HG02884 (cell line): ENCODE results near the gene ZNF106.
A peak's percentile ranks its signal among the peaks of the same experiment; 100 is the strongest.

Source experiments
- ATAC-seq: cut with Tn5 transposase; IDR thresholded peaks from one replicate; pipeline ENCODE4 v1.9.1; 2021; ENCODE audit warnings: mild to moderate bottlenecking, moderate library complexity; ENCODE audit not compliant: unreplicated experiment

Gene ZNF106

GRCh38 chr15:42490671-42491538 is at the start of gene ZNF106:
Gene ZNF106, minus strand, starts transcription at chr15:42491141. Its CDS starts 18,852 bp downstream, at chr15:42472289.
- ATAC-seq: no peak

GRCh38 chr15:42533246-42533645 is 42.3 kb upstream of the ZNF106 start:
- ATAC-seq: no peak

- ATAC-seq: no peak
Measured at GRCh38 chr15:42528970-42529369, 38.0 kb upstream of the ZNF106 start.

GRCh38 chr15:42523331-42523730 is 32.4 kb upstream of the ZNF106 start:
- ATAC-seq: no peak

GRCh38 chr15:42511007-42511391 is 20.1 kb upstream of the ZNF106 start:
- ATAC-seq: no peak

GRCh38 chr15:42510258-42511006 is 19.5 kb upstream of the ZNF106 start:
- no peak for ATAC-seq

- ATAC-seq: no peak
Measured at GRCh38 chr15:42508263-42508690, 17.3 kb upstream of the ZNF106 start.

- ATAC-seq: no peak
Measured at GRCh38 chr15:42507514-42507913, 16.6 kb upstream of the ZNF106 start.

- peak; percentile 11 for ATAC-seq
Measured at GRCh38 chr15:42504631-42505030, 13.7 kb upstream of the ZNF106 start.

GRCh38 chr15:42503825-42504224 is 12.9 kb upstream of the ZNF106 start:
- no peak for ATAC-seq

GRCh38 chr15:42502477-42502876 is 11.5 kb upstream of the ZNF106 start:
- ATAC-seq: no peak

GRCh38 chr15:42499858-42500609 is 9.1 kb upstream of the ZNF106 start:
- ATAC-seq: no peak

GRCh38 chr15:42498212-42499068 is 7.5 kb upstream of the ZNF106 start:
- ATAC-seq: no peak

GRCh38 chr15:42495361-42496212 is 4.6 kb upstream of the ZNF106 start, which contains the start of gene SNAP23:
Gene SNAP23, plus strand, starts transcription at chr15:42495634. Its CDS starts 16,213 bp downstream, at chr15:42511847.
- ATAC-seq: peak; percentile 73

- no peak for ATAC-seq
Measured at GRCh38 chr15:42494998-42495360, 4.0 kb upstream of the ZNF106 start.

GRCh38 chr15:42493679-42494078 is 2.7 kb upstream of the ZNF106 start:
- no peak for ATAC-seq

- ATAC-seq: no peak
Measured at GRCh38 chr15:42491539-42492225, 741 bp upstream of the ZNF106 start.

- no peak for ATAC-seq
Measured at GRCh38 chr15:42490291-42490670, 660 bp downstream of the ZNF106 start.

GRCh38 chr15:42483677-42484076 is 7.3 kb downstream of the ZNF106 start:
- ATAC-seq: no peak
